ENCODE results near the gene NDUFS6.
A peak's percentile ranks its signal among the peaks of the same experiment; 100 is the strongest.
"Not testable (repeated sequence)": the region's sequence is repeated elsewhere in the genome, so short reads cannot be mapped to it uniquely, and the experiment has no call there.

The NDUFS6 gene

DNA sequence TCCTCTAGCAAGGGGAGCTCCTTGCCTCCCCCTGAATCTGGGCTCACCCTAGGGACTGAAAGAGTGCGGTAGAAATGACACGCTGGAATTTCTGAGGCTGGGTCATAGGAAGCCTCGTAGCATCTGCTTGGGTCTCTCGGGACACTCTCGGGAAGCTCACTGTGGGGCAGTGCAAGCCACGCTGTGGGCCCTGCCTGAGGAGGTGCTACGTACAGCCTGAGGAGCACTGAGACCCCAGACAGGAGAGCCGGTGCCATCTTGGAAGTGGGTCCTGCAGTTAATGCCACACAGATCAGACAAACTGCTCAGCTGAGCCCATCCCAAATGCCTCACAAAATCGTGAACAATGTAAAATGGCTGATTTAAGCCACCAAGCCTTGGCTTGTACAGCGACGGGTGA, 3.4 kb upstream of the NDUFS6 start:
- peaks cover 13% of the 10 kb centered on the region for H3K79me2 ChIP-seq (ENCODE audit: insufficient read depth, low read length)
- peak overlapping the region; percentile 6 for H3K4me3 ChIP-seq (ENCODE audit: low read depth, low read length, poor library complexity, severe bottlenecking)
- no peaks in the 10 kb centered on the region for H3K9me3 ChIP-seq (ENCODE audit: low read length)
- no peaks in the 10 kb centered on the region for H3K9me2 ChIP-seq (ENCODE audit: low read depth, low read length)
- H3K27ac ChIP-seq (ENCODE audit: low read depth, low read length, poor library complexity, severe bottlenecking): no peak overlapping the region
- H3K4me2 ChIP-seq (ENCODE audit: low read length): peak overlapping the region; percentile 33; the same call in 1 of the 2 replicates
- no peak overlapping the region for H3K9ac ChIP-seq (ENCODE audit: low read length)
- H4K20me1 ChIP-seq (ENCODE audit: insufficient read depth, low read length): no peaks in the 10 kb centered on the region
- no peak overlapping the region for H2AFZ ChIP-seq (ENCODE audit: low read length)
- H3K4me1 ChIP-seq (ENCODE audit: insufficient read depth, low read length, severe bottlenecking): peaks cover 65% of the 10 kb centered on the region
- TF ChIP-seq CTCF (IDR thresholded peaks at IDR 0.05; ENCODE audit: low read length): no peak
- TF ChIP-seq EZH2 (IDR thresholded peaks at IDR 0.05; ENCODE audit: borderline replicate concordance, low read length): no peak
- no peaks in the 10 kb centered on the region for H3F3A ChIP-seq (ENCODE audit: insufficient read depth, low read length)
- peaks cover 37% of the 10 kb centered on the region for H3K36me3 ChIP-seq (ENCODE audit: insufficient read depth, low read length)
- H3K27me3 ChIP-seq (ENCODE audit: insufficient read depth, low read length): no peaks in the 10 kb centered on the region

- Histone ChIP-seq H3K4me2 (ENCODE audit: low read length) (peak overlapping the region; percentile 95), H3K9ac (ENCODE audit: low read length) (peak overlapping the region; percentile 82), H3K79me2 (ENCODE audit: insufficient read depth, low read length) (peaks cover 18% of the 10 kb centered on the region), H3K36me3 (ENCODE audit: insufficient read depth, low read length) (peaks cover 44% of the 10 kb centered on the region), H3K4me1 (ENCODE audit: insufficient read depth, low read length, severe bottlenecking) (peaks cover 58% of the 10 kb centered on the region), H3K4me3 (ENCODE audit: low read depth, low read length, poor library complexity, severe bottlenecking) (peak overlapping the region; percentile 74)
- not testable (repeated sequence) for H3K27me3 ChIP-seq (ENCODE audit: insufficient read depth, low read length); H2AFZ ChIP-seq (ENCODE audit: low read length); H3K27ac ChIP-seq (ENCODE audit: low read depth, low read length, poor library complexity, severe bottlenecking); H3K9me2 ChIP-seq (ENCODE audit: low read depth, low read length); H3F3A ChIP-seq (ENCODE audit: insufficient read depth, low read length); H4K20me1 ChIP-seq (ENCODE audit: insufficient read depth, low read length); H3K9me3 ChIP-seq (ENCODE audit: low read length)
These were observed 2.6 kb upstream of the NDUFS6 start for GRCh38 chr5:1798589-1798988.

GRCh38 chr5:1799110-1799601, 2.1 kb upstream of the NDUFS6 start:
- peak overlapping the region; percentile 74 for H3K4me3 ChIP-seq (ENCODE audit: low read depth, low read length, poor library complexity, severe bottlenecking)
- no peaks in the 10 kb centered on the region for H3F3A ChIP-seq (ENCODE audit: insufficient read depth, low read length)
- peaks cover 50% of the 10 kb centered on the region for H3K36me3 ChIP-seq (ENCODE audit: insufficient read depth, low read length)
- peak overlapping the region; percentile 95 for H3K4me2 ChIP-seq (ENCODE audit: low read length)
- no peaks in the 10 kb centered on the region for H3K9me2 ChIP-seq (ENCODE audit: low read depth, low read length)
- H3K27me3 ChIP-seq (ENCODE audit: insufficient read depth, low read length): no peaks in the 10 kb centered on the region
- no peak overlapping the region for H2AFZ ChIP-seq (ENCODE audit: low read length)
- H3K4me1 ChIP-seq (ENCODE audit: insufficient read depth, low read length, severe bottlenecking): peaks cover 52% of the 10 kb centered on the region
- H3K9ac ChIP-seq (ENCODE audit: low read length): peak overlapping the region; percentile 82
- no peaks in the 10 kb centered on the region for H3K9me3 ChIP-seq (ENCODE audit: low read length)
- H4K20me1 ChIP-seq (ENCODE audit: insufficient read depth, low read length): no peaks in the 10 kb centered on the region
- no peak for TF ChIP-seq EZH2 (IDR thresholded peaks at IDR 0.05; ENCODE audit: borderline replicate concordance, low read length)
- no peak for TF ChIP-seq CTCF (IDR thresholded peaks at IDR 0.05; ENCODE audit: low read length)
- peaks cover 18% of the 10 kb centered on the region for H3K79me2 ChIP-seq (ENCODE audit: insufficient read depth, low read length)
- no peak overlapping the region for H3K27ac ChIP-seq (ENCODE audit: low read depth, low read length, poor library complexity, severe bottlenecking)
